LNCaP clone FGC (cell line): ENCODE data around the gene ZNF367.

ENCODE experiments used
- DNase-seq: peaks from one replicate; pipeline ENCODE4 v3.0.0-alpha.2; 2011; ENCODE audit warnings: low read depth
- H3K4me3 ChIP-seq: 2 replicates; pipeline ENCODE4 v1.5.1; 2011; ENCODE audit warnings: mild to moderate bottlenecking, low read depth, low read length, control low read depth
- TF ChIP-seq, protein P1 (sequence below): IDR thresholded peaks from 2 replicates; pipeline ENCODE4 v1.5.1; 2012; ENCODE audit warnings: mild to moderate bottlenecking; ENCODE audit not compliant: control insufficient read depth, insufficient read depth; ENCODE audit errors: extremely low read depth

Gene ZNF367

DNA sequence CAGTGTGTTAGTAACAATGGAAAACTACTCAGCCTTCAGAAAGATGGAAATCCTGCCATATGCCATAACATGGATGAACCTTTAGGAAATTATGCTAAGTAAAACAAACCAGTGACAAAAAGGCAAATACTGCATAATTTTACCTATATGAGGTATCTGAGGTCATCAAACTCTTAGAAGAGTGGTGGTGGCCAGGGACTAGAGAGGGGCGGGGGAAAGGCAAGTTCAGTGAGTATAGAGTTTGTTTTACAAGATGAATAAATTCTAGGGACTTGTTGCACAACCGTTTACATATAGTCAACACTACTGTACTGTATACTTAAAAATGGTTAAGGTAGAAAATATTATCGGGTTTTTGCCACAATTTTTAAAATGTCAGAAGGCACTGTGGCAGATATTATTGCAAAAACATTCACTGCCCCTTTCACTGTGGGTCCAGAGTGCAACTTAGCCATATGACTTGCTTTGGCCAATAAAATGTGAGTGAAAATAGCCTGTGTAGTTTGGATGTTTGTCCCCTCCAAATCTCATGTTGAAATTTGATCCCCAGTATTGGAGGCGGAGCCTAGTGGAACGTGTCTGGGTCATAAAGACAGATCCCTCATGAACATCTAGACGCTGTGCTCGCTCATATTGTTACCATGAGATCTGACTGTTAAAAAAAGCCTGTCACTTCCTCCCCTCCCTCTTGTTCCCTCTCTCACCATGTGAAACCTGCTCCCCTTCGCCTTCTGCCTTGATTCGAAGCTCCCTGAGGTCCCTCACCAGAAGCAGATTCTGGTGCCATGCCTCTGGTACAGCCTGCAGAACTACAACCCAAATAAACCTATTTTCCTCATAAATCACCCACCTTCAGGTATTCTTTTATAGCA, 9.5 kb downstream of the ZNF367 start:
- TF ChIP-seq, protein P1, sequence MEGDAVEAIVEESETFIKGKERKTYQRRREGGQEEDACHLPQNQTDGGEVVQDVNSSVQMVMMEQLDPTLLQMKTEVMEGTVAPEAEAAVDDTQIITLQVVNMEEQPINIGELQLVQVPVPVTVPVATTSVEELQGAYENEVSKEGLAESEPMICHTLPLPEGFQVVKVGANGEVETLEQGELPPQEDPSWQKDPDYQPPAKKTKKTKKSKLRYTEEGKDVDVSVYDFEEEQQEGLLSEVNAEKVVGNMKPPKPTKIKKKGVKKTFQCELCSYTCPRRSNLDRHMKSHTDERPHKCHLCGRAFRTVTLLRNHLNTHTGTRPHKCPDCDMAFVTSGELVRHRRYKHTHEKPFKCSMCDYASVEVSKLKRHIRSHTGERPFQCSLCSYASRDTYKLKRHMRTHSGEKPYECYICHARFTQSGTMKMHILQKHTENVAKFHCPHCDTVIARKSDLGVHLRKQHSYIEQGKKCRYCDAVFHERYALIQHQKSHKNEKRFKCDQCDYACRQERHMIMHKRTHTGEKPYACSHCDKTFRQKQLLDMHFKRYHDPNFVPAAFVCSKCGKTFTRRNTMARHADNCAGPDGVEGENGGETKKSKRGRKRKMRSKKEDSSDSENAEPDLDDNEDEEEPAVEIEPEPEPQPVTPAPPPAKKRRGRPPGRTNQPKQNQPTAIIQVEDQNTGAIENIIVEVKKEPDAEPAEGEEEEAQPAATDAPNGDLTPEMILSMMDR = no peak
- no peak overlapping the region for H3K4me3 ChIP-seq
- no peak for DNase-seq

DNA sequence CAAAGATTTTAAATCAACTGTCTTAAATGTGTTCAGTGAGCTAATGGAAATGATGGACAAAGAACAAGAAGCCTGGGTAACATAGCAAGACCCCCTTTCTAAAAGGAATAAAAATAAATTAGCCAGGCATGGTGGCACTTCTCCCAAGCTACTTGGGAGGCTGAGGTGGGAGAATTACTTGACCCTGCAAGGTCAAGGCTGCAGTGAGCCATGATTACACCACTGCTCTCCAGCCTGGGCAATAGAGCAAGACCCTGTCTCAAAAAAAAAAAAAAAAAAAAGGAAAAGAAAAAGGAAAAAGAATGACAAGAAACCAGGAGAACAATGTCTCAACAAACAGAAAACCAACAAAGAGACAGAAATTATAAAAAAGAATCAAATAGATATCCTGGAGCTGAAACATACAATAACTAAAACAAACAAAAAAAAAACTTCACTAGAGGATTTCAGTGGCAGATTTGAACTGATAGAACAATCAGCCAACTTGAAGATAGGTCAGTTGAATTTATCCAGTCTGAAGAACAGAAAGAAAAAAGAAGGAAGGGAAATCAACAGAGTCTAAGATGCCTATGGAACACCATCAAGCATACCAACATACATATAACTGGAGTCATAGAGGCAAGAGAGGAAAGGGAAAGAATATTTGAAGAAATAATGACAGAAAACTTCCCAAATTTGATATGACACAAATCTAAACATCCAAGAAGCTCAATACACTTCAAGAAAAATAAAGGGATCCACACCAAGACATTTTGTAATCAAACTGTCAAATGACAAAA, 17.8 kb downstream of the ZNF367 start:
- H3K4me3 ChIP-seq = no peak overlapping the region
- TF ChIP-seq, protein P1 = no peak
- no peak for DNase-seq

DNA sequence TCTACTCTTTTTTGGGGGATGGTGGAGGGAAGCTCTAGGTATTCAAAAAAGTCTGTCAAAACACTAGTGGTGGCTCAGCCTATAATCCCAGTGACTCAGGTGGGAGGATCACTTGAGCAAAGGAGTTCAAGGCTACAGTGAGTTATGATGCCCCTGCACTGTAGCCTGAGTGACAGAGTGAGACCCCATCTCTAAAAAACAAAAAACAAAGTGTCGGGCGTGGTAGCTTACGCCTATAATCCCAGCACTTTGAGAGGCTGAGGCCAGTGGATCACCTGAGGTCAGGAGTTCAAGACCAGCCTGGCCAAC, 18.9 kb downstream of the ZNF367 start:
- no peak for DNase-seq
- TF ChIP-seq, protein P1 = no peak
- H3K4me3 ChIP-seq = no peak overlapping the region

DNA sequence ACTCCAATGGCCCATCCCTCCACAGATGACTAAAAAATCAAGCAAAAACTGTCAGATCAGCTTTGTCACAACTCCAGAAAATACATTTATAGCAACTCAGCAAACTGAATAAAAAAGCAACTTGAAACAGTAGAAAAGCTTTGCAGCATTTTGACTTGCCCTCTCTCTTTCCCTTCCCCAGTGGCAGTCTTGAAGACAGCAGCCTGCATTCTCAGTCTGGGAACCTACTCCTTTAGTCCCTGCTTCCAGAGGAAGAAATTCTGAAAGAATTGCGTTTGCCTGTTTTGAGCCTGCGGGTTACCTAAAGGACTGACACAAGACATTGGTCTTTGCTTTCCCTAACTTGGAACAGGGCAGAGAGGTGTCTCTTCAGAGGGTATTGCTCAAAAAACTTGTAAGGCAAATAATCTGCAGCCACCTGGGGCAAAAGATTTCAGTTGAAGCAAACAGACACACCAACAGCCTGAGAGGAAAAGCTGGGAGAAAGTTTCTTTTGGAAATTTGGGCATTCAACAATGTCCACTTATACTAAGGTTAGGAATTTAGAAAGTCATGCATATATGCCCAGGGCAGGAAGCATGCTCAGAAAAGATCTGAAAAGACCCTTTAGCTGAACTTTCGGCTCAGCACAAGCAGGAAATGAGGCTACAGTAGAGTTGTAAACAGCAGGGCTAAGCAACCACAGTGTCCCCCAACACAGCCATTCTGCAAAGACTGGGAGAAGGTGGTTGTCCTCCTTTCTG, 19.4 kb downstream of the ZNF367 start:
- TF ChIP-seq, protein P1 = no peak
- H3K4me3 ChIP-seq = no peak overlapping the region
- no peak for DNase-seq

DNA sequence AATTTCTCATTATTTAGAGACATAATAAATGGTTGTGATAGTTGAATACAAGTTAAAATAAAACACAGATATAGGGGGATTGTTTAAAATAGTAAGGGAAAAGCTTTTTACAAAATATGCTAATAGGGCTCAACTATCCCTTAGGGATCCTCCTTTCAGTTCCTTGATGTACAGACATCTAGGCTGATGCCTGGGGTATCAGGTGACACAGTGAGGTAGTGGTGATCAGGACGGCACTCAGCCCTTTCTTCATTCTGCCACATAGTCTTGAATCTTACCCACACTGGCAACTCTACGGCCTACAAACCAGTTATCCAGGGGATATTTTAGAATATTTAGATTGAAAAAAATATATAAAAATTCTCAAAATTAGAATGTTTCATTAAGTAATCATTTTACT, 22.2 kb downstream of the ZNF367 start:
- DNase-seq = no peak
- TF ChIP-seq, protein P1 = no peak

DNA sequence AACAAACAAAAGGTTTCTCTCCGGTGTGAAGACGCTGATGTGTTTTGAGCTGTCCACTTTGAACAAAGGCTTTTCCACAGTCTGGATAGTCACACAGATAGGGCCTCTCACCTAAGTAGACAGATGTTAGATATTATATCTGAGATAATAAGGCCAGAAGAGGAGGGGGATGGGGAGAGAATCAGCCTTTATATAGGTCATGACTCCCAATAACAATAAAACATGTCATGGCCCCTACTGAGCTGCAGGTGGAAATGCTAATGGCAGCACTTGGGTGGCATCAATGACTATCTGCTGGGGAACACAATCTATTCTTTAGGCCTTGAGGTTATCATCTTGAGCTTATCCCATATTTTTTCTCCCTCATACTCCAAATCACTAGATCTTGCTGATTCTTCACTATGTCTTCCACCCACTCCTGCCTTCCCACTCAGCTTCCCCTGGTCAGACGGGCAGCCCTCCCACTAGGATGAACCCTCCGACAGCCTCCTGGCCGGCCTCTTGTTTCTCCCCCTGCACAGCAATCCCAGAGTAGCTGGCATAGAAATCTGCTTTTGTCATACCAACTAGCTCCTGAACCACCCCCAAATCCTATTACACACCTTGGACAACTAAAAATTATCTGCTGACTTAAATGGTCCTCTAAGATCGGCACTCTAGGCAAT, 23.2 kb downstream of the ZNF367 start:
- H3K4me3 ChIP-seq = no peak overlapping the region
- TF ChIP-seq, protein P1 = no peak
- DNase-seq = no peak

More for the DNA sequence above, 22.2 kb downstream of the ZNF367 start:
- H3K4me3 ChIP-seq = no peak overlapping the region
